Measurements from ENCODE around the gene ZNF648.
"Not testable (repeated sequence)": the region's sequence is repeated elsewhere in the genome, so short reads cannot be mapped to it uniquely, and the experiment has no call there.

The ZNF648 gene

GRCh38 chr1:182071924-182072323 lies 10.4 kb upstream of the ZNF648 start:
- DNase-seq (ENCODE audit: low read depth in 2 of 2) = no peak

- DNase-seq (ENCODE audit: low read depth in 2 of 2) = peak in 1 of 2 donors; percentile 8
Observed at GRCh38 chr1:182069028-182069466, 7.5 kb upstream of the ZNF648 start.

GRCh38 chr1:182066934-182067333 lies 5.4 kb upstream of the ZNF648 start:
- DNase-seq (ENCODE audit: low read depth in 2 of 2) = no peak

GRCh38 chr1:182065126-182065845 lies 3.8 kb upstream of the ZNF648 start:
- DNase-seq (ENCODE audit: low read depth in 2 of 2) = no peak

GRCh38 chr1:182064611-182065010 lies 3.1 kb upstream of the ZNF648 start:
- DNase-seq (ENCODE audit: low read depth in 2 of 2) = no peak

- DNase-seq (ENCODE audit: low read depth in 2 of 2) = no peak
Observed at GRCh38 chr1:182062223-182062622, 711 bp upstream of the ZNF648 start.

- DNase-seq (ENCODE audit: low read depth in 2 of 2) = no peak
Observed at GRCh38 chr1:182060877-182061276, 635 bp downstream of the ZNF648 start.

- no peak for DNase-seq (ENCODE audit: low read depth in 2 of 2)
Observed at GRCh38 chr1:182059936-182060335, 1.6 kb downstream of the ZNF648 start.

GRCh38 chr1:182056601-182057366 lies 4.7 kb downstream of the ZNF648 start:
- no peak for DNase-seq (ENCODE audit: low read depth in 2 of 2)

- peak; percentile 37 to 44 for DNase-seq (ENCODE audit: low read depth in 2 of 2)
Observed at GRCh38 chr1:182054698-182055326, 6.7 kb downstream of the ZNF648 start.

- DNase-seq (ENCODE audit: low read depth in 2 of 2) = no peak
Observed at GRCh38 chr1:182052355-182052754, 9.2 kb downstream of the ZNF648 start.

GRCh38 chr1:182051938-182052337 lies 9.6 kb downstream of the ZNF648 start:
- no peak for DNase-seq (ENCODE audit: low read depth in 2 of 2)

GRCh38 chr1:182050481-182051448 lies 10.7 kb downstream of the ZNF648 start:
- no peak for DNase-seq (ENCODE audit: low read depth in 2 of 2)

- no peak for DNase-seq (ENCODE audit: low read depth in 2 of 2)
Observed at GRCh38 chr1:182048562-182048961, 12.9 kb downstream of the ZNF648 start.

- no peak for DNase-seq (ENCODE audit: low read depth in 2 of 2)
Observed at GRCh38 chr1:182046763-182047162, 14.7 kb downstream of the ZNF648 start.

- not testable (repeated sequence) for DNase-seq (ENCODE audit: low read depth in 2 of 2)
Observed at GRCh38 chr1:182045481-182045880, 16.0 kb downstream of the ZNF648 start.

- no peak for DNase-seq (ENCODE audit: low read depth in 2 of 2)
Observed at GRCh38 chr1:182041615-182042014, 19.9 kb downstream of the ZNF648 start.

GRCh38 chr1:182038220-182038619 lies 23.3 kb downstream of the ZNF648 start:
- DNase-seq (ENCODE audit: low read depth in 2 of 2) = no peak

- no peak for DNase-seq (ENCODE audit: low read depth in 2 of 2)
Observed at GRCh38 chr1:182035097-182035770, 26.3 kb downstream of the ZNF648 start.

GRCh38 chr1:182032251-182032650 lies 29.3 kb downstream of the ZNF648 start:
- DNase-seq (ENCODE audit: low read depth in 2 of 2) = no peak

All from activated CD4-positive, alpha-beta T cell treated with anti-CD3 and anti-CD28 coated beads for 24 hours (primary cell).